ENCODE results near the gene PGA5.

Gene PGA5

DNA sequence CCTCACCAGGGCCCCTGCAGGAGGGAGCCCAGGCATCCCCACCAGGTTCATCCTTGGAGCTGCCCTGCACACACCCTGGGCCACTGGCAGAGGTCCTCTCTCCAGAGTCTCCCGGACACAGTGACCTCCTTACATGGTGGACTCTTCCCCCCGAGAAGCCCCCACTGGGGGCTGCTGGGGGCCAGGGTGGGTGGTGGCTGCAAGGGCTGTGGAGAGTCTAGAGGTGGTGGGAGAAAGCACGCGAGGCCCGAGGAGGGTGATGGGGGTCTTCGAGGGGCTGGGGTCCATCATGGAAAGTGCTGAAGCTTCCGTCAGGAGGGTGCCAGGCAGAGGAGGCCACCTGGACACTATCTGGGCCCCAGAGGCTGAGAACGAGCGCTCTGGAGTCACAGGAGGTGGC, 17.6 kb downstream of the PGA5 start:
- no peak overlapping the region for H3K4me3 ChIP-seq (ENCODE audit: low read depth, low read length)
- TF ChIP-seq, protein P1, sequence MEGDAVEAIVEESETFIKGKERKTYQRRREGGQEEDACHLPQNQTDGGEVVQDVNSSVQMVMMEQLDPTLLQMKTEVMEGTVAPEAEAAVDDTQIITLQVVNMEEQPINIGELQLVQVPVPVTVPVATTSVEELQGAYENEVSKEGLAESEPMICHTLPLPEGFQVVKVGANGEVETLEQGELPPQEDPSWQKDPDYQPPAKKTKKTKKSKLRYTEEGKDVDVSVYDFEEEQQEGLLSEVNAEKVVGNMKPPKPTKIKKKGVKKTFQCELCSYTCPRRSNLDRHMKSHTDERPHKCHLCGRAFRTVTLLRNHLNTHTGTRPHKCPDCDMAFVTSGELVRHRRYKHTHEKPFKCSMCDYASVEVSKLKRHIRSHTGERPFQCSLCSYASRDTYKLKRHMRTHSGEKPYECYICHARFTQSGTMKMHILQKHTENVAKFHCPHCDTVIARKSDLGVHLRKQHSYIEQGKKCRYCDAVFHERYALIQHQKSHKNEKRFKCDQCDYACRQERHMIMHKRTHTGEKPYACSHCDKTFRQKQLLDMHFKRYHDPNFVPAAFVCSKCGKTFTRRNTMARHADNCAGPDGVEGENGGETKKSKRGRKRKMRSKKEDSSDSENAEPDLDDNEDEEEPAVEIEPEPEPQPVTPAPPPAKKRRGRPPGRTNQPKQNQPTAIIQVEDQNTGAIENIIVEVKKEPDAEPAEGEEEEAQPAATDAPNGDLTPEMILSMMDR (conservative IDR thresholded peaks at IDR 0.05; ENCODE audit: low read depth, low read length): no peak
- DNase-seq (ENCODE audit: low read depth): no peak

DNA sequence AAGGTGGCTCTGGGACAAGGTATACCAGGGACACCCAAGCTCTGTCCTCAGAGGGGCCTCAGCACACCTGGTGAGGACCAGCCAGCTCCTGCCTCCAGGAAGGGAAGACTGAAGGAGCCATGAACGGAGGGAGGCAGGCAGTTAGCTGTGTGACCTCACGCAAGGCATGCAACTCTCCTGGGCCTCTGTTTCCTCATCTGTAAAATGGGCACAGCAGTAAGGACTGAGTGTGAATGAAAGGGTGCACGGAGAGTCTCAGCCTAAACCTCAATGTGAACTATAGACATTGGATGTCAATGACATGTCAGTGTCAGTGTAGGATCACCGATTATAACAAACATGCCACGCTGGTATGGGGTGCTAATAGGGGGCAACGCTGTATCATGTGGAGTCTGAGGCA, 18.4 kb downstream of the PGA5 start:
- DNase-seq (ENCODE audit: low read depth): no peak
- no peak overlapping the region for H3K4me3 ChIP-seq (ENCODE audit: low read depth, low read length)
- TF ChIP-seq, protein P1 (conservative IDR thresholded peaks at IDR 0.05; ENCODE audit: low read depth, low read length): no peak

DNA sequence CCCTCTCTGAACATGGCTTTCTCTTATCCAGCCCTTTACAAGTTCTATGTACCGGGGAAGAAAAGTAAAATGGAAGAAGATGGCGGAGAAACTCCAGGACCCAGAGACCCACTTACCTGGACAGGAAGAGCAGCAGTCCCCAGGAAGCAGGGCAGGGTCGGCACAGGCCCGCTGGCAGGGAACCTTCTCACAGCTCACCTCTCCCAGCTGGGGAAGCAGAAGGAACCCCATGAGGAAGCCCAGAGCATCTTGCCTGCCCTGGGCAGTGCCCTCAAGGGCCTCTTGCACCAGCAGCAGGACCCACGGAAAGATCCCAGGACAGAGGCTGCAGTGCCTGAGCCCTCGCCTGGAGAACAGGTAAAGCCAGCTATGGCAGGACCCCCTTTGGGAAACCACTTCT, 23.4 kb downstream of the PGA5 start:
- TF ChIP-seq, protein P1 (conservative IDR thresholded peaks at IDR 0.05; ENCODE audit: low read depth, low read length): no peak
- no peak for DNase-seq (ENCODE audit: low read depth)
- H3K4me3 ChIP-seq (ENCODE audit: low read depth, low read length): no peak overlapping the region

DNA sequence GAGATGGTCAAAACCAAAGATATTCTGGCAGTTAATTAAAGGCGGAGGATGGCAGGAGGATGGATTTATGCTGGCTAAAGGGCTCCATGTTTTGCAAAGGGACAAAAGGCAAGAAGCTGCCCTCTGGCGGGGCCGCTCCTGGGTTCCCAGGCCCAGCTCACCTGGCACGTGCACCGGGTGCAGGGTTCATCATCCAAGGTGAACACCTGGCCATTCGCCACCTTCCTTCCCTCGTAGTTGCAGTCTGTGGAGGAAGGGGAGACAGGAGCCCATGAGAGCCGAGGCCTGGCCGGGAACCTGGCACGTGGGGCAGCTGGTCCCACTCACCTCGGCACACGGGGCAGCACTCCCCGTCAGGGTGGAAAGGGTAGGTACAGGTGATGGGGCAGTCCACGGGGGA, 23.8 kb downstream of the PGA5 start:
- TF ChIP-seq, protein P1 (conservative IDR thresholded peaks at IDR 0.05; ENCODE audit: low read depth, low read length): no peak
- no peak overlapping the region for H3K4me3 ChIP-seq (ENCODE audit: low read depth, low read length)
- DNase-seq (ENCODE audit: low read depth): no peak

DNA sequence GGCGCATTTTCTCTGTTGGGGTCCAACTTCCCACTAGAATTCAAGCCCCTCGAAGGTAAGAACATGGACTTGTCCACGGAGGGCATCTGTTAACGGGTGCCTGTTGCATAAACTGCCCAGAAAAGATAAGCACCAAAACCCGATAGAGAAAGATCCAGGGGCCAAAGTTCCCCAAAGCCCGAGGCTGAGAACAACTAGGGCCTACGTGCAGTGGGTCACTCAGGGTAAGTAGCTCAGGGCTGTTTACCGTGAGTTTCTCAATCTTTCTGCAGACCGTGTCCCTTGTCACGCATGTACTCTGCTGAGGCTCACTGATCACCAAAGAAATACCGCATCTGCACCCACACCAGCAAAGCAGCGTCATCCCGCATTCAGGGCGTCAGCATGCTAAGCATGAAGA, 24.4 kb downstream of the PGA5 start:
- DNase-seq (ENCODE audit: low read depth): no peak
- TF ChIP-seq, protein P1 (conservative IDR thresholded peaks at IDR 0.05; ENCODE audit: low read depth, low read length): no peak
- H3K4me3 ChIP-seq (ENCODE audit: low read depth, low read length): no peak overlapping the region

DNA sequence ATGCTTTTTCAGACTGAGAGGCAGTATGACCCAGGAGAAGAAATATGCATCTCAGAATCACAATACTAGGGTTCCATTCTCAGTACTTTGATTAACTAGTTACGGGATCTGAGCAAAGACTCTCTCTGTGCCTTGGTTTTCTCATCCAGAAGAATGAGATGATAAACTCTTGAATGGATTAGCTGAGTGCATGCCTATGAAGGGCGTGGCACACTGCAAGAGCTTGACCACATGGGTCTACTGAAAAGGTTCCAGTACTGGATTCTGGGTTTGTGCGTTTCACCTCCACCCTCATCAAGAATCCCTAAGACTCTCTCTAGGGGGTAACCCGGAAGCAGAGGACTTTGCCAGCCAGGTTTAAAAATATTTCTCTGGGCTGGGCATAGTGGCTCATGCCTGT, 25.6 kb downstream of the PGA5 start:
- TF ChIP-seq, protein P1 (conservative IDR thresholded peaks at IDR 0.05; ENCODE audit: low read depth, low read length): no peak
- peak; percentile 24 for DNase-seq (ENCODE audit: low read depth)
- no peak overlapping the region for H3K4me3 ChIP-seq (ENCODE audit: low read depth, low read length)

DNA sequence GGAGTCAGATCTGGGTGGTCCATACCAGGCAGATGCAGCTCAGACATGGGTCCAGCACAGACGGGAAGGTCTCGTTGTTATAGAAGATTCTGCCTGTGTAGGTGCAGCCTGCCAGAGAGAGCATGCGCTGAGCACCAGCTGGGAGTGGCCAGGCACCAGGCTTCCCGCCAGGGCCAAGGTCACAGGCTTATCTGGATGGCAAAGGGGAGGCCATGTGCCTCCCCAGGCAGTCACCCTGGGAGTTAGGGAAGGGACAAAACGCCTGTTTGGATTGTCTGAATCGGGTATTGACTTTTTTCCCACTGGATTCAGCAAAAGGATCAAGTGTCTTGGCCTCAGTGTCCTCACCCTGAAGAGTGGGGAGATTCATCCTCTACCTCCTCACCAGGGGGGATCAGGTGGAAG, 26.5 kb downstream of the PGA5 start:
- H3K4me3 ChIP-seq (ENCODE audit: low read depth, low read length): no peak overlapping the region
- TF ChIP-seq, protein P1 (conservative IDR thresholded peaks at IDR 0.05; ENCODE audit: low read depth, low read length): no peak
- no peak for DNase-seq (ENCODE audit: low read depth)

Data from choroid plexus epithelial cell (primary cell).